ENCODE measurements around the gene STARD13. TPM values are rescaled to one million over a fixed set of nuclear protein-coding genes. Genes with fewer than 3 reads are reported as not detected.

STARD13 gene
- total and polyA plus RNA-seq, 9 donors = 7.2 to 31.5 (median 14.0) TPM

DNA sequence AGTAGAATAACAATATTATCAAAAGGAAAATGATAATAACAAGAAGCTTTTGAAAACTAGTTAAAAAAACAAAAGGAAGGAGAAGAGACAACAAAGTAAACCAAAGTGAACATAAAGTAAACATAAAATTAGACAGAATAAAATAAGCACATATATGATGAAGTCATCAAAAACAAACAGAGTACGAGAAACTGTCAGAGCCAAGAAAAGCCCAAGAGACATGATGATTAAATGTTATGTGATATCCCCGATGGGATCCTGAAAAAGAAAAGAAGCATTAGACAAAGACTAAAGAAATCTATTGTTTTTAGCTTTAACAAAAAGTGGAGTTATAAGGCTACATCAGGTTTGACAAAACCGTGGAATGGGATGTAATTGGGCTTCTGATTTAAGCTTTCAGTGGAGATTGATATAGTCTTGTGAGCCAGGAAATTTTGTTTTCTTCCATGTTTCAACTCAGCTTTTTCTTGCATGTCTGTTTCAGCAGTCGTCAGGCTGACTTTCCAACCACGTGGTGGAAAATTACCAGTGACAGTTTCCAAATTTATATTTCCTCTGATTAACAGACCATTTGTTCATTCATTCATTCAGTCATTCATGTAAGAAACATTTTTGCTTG is 204.5 kb downstream of the STARD13 start:
- Histone ChIP-seq H3K9me3 (no peaks in the 10 kb centered on the region), H3K36me3 (no peaks in the 10 kb centered on the region), H3K4me1 (ENCODE audit: insufficient read depth) (no peaks in the 10 kb centered on the region), H3K4me3 (no peak overlapping the region), H3K27me3 (no peaks in the 10 kb centered on the region), H3K27ac (no peak overlapping the region)
- intact Hi-C loops (cut with DNase I) = no loop called here
- 48 to 51% (median 50%) methylated on average over 5 of the region's 5 CpGs for WGBS, 3 donors
- no peak for DNase-seq
- TF ChIP-seq POLR2A (IDR thresholded peaks at IDR 0.05) = no peak
- TF ChIP-seq EP300 (IDR thresholded peaks at IDR 0.05) = no peak
- TF ChIP-seq CTCF (IDR thresholded peaks at IDR 0.05) = no peak

DNA sequence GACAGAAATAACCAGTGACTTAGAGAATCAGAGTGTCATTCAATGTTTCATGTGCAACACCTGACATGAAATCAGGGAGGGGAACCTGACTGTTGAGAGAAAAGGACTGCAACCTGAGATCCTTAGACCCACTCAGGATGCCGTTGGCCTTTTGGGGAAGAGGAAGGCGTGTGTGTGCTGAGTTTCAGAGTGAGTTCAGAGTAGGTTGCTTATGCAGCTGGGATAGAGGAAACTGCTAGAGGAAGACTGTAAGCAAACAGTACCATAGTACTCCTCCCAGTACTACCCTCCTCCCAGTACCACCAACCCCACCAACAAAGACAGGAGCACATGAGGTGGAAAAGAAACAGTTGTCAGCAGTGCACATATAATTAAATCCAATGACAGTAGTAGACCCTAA is 205.6 kb downstream of the STARD13 start:
- TF ChIP-seq POLR2A (IDR thresholded peaks at IDR 0.05) = no peak
- TF ChIP-seq CTCF (IDR thresholded peaks at IDR 0.05) = no peak
- no peak for TF ChIP-seq EP300 (IDR thresholded peaks at IDR 0.05)
- H3K36me3 ChIP-seq = no peaks in the 10 kb centered on the region
- intact Hi-C loops (cut with DNase I) = no loop called here
- no peak for DNase-seq
- H3K4me3 ChIP-seq = no peak overlapping the region
- H3K27ac ChIP-seq = no peak overlapping the region
- no peaks in the 10 kb centered on the region for H3K9me3 ChIP-seq
- H3K27me3 ChIP-seq = no peaks in the 10 kb centered on the region
- 86 to 96% (median 88%) methylated on average over 2 of the region's 2 CpGs for WGBS, 3 donors
- H3K4me1 ChIP-seq (ENCODE audit: insufficient read depth) = no peaks in the 10 kb centered on the region

DNA sequence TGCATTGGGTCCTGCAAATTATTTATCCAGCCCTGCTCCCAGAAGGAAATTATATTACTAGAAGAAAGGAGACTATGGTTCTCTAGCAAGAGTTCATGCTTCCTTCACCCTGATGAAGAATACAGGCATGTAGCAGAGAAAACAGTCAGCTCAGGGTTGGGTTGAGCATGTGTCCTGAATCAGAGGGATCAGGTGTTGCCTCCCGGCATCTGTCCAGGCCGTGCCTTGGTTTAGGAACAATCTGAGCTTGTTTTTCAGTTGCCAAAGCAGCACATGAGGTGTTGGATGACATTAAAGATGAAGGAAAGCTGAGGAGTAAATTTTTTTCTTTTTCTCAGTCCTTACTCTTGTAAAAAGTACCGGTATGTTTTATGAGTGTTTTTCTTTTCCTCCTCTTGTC is 207.3 kb downstream of the STARD13 start:
- intact Hi-C loops (cut with DNase I) = no loop called here
- H3K9me3 ChIP-seq = no peaks in the 10 kb centered on the region
- H3K4me1 ChIP-seq (ENCODE audit: insufficient read depth) = no peaks in the 10 kb centered on the region
- no peak overlapping the region for H3K27ac ChIP-seq
- no peak for DNase-seq
- no peaks in the 10 kb centered on the region for H3K27me3 ChIP-seq
- H3K4me3 ChIP-seq = no peak overlapping the region
- 74 to 83% (median 82%) methylated on average over 3 of the region's 3 CpGs for WGBS, 3 donors
- no peak for TF ChIP-seq POLR2A (IDR thresholded peaks at IDR 0.05)
- TF ChIP-seq CTCF (IDR thresholded peaks at IDR 0.05) = no peak
- TF ChIP-seq EP300 (IDR thresholded peaks at IDR 0.05) = no peak
- H3K36me3 ChIP-seq = no peaks in the 10 kb centered on the region

- DNase-seq = no peak
- Histone ChIP-seq H3K4me1 (ENCODE audit: insufficient read depth) (no peaks in the 10 kb centered on the region), H3K27me3 (no peaks in the 10 kb centered on the region), H3K36me3 (no peaks in the 10 kb centered on the region), H3K4me3 (no peak overlapping the region), H3K9me3 (no peaks in the 10 kb centered on the region), H3K27ac (no peak overlapping the region)
- no peak for TF ChIP-seq CTCF (IDR thresholded peaks at IDR 0.05)
- no peak for TF ChIP-seq EP300 (IDR thresholded peaks at IDR 0.05)
- no peak for TF ChIP-seq POLR2A (IDR thresholded peaks at IDR 0.05)
- WGBS, 3 donors = 91 to 94% (median 93%) methylated on average over 10 of the region's 10 CpGs
- intact Hi-C loops (cut with DNase I) = no loop called here
These were observed 209.3 kb downstream of the STARD13 start for GRCh38 chr13:33076001-33076992.
